Skeletal muscle tissue (tissue), 4 donors: ENCODE measurements around the gene SPATA6L. TPM values are rescaled to one million over a fixed set of nuclear protein-coding genes. Genes with fewer than 3 reads are reported as not detected.

Source experiments
- H3K27ac ChIP-seq: one replicate; pipeline ENCODE4 v1.7.0; 2013; ENCODE audit warnings: mild to moderate bottlenecking, low read depth, low read length, inconsistent platforms
- H3K27me3 ChIP-seq, 3 donors: one replicate each; pipeline ENCODE4 v1.7.0; 2013; ENCODE audit warnings: low read length in 3 of 3; ENCODE audit not compliant: control insufficient read depth in 3 of 3, insufficient read depth in 3 of 3
- H3K36me3 ChIP-seq, 3 donors: one replicate each; pipeline ENCODE4 v1.7.0; 2013; ENCODE audit warnings: low read length in 3 of 3; ENCODE audit not compliant: control insufficient read depth in 3 of 3, insufficient read depth in 3 of 3
- H3K4me1 ChIP-seq, 3 donors: one replicate each; pipeline ENCODE4 v1.7.0; 2013; ENCODE audit warnings: low read length in 3 of 3, mild to moderate bottlenecking in 3 of 3; ENCODE audit not compliant: control insufficient read depth in 3 of 3, insufficient read depth in 3 of 3
- H3K4me3 ChIP-seq, 3 donors: one replicate each; pipeline ENCODE4 v1.7.0; 2013; ENCODE audit warnings: low read length in 3 of 3
- H3K9ac ChIP-seq, 3 donors: one replicate each; pipeline ENCODE4 v1.7.0; 2013; ENCODE audit warnings: low read length in 3 of 3, mild to moderate bottlenecking in 3 of 3, moderate library complexity in 2 of 3, low read depth in 1 of 3
- H3K9me3 ChIP-seq, 3 donors: one replicate each; pipeline ENCODE4 v1.7.0; 2013; ENCODE audit warnings: low read length in 3 of 3; ENCODE audit not compliant: control insufficient read depth in 3 of 3
- total RNA-seq: library from RNA; depleted of rRNA; stranded (reverse); fragments of >200 nt; gene quantifications from one replicate; pipeline ENCODE4 v1.2.3, GENCODE V29; 2014
- donor health status: Osteomylitis.

SPATA6L gene
- total RNA-seq, 1 donor from 2014 or later: 1.6 TPM

DNA sequence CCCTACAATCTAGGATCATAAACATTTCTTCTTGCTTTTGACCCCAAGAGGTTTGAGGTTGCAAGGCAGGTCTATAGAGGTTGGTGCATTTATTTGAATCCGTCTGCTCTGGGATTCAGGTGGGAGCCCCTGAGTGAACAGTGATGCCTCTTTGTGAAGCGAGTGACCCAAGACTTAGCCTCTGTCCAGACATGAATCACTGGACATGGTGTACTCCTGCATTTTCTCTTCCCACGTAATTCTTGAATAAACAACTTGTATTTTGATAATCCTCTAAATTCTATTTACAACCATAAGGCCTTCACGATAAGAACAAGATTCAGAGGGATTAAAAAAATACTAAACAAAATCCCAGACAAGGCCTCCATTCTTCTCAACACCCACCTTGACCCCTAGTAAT lies 71.7 kb downstream of the SPATA6L start:
- H3K9me3 ChIP-seq: no peaks in the 10 kb centered on the region
- H3K4me1 ChIP-seq: peaks cover 0 to 5% (median 3%) of the 10 kb centered on the region in 3 donors
- H3K36me3 ChIP-seq: no peaks in the 10 kb centered on the region
- no peak overlapping the region for H3K27ac ChIP-seq
- H3K9ac ChIP-seq: no peak overlapping the region
- no peak overlapping the region for H3K4me3 ChIP-seq
- H3K27me3 ChIP-seq: no peaks in the 10 kb centered on the region

DNA sequence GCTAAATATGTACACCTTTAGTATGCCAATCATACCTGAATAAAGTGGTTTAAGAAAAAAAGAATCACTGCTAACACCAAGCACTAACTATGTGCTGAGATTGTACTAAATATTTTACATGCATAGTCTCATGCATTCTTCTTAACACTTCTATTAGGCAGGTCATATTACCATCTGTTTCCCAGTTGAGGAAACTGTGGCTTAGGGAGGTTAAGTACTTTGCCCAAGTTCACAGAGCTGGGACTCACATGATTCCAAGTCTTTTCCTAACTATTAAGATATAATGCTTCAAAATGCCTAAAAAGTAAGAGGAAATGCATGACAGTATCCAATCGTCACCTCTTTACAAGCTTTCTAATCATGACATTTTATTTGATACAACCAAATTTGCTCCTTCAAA lies 73.4 kb downstream of the SPATA6L start:
- H3K9me3 ChIP-seq: no peaks in the 10 kb centered on the region
- H3K4me1 ChIP-seq: peaks cover 0 to 5% (median 3%) of the 10 kb centered on the region in 3 donors
- no peak overlapping the region for H3K4me3 ChIP-seq
- no peak overlapping the region for H3K9ac ChIP-seq
- H3K27ac ChIP-seq: no peak overlapping the region
- no peaks in the 10 kb centered on the region for H3K27me3 ChIP-seq
- no peaks in the 10 kb centered on the region for H3K36me3 ChIP-seq

DNA sequence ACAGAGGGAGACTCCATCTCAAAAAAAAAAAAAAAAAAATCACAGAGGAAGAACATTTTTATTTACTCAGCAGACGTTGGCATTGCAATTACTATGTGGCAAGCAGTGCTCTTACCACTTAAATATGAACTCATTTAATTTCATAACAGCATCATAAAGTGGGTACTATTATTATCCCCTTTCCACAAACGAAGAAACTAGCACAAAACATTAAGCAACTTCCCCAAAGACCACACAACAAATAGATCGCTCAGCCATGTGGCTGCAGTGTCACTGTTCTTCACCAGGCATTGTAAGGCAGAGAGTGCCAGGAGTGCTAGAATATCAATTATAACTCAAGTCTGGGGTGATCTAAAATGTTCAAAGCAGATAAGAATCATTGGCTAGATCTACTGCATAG lies 74.0 kb downstream of the SPATA6L start:
- H3K4me3 ChIP-seq: no peak overlapping the region
- no peak overlapping the region for H3K9ac ChIP-seq
- no peak overlapping the region for H3K27ac ChIP-seq
- no peaks in the 10 kb centered on the region for H3K36me3 ChIP-seq
- H3K27me3 ChIP-seq: no peaks in the 10 kb centered on the region
- H3K4me1 ChIP-seq: peaks cover 0 to 5% (median 3%) of the 10 kb centered on the region in 3 donors
- no peaks in the 10 kb centered on the region for H3K9me3 ChIP-seq

DNA sequence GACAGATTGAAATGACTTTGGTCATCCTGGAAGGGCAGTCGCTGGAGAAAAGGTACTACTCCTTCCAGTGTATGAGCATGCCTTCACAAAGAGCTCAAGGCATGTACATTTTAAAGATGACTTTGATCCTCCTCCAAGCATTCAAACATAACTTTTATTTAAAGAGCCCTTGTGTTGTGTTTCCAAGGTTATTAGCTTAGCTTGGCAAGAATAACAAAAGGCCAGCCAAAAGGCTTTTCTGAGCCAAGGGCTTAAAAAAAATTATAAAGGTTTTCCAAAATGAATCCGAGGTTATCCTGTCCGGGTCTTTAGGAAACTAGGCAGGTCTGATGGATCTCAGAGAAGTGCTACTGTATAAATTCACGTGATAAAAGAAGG lies 75.2 kb downstream of the SPATA6L start:
- Histone ChIP-seq H3K4me3 (no peak overlapping the region), H3K36me3 (no peaks in the 10 kb centered on the region), H3K9me3 (no peaks in the 10 kb centered on the region), H3K4me1 (peaks cover 0 to 5% (median 3%) of the 10 kb centered on the region in 3 donors), H3K9ac (no peak overlapping the region), H3K27me3 (no peaks in the 10 kb centered on the region), H3K27ac (no peak overlapping the region)

DNA sequence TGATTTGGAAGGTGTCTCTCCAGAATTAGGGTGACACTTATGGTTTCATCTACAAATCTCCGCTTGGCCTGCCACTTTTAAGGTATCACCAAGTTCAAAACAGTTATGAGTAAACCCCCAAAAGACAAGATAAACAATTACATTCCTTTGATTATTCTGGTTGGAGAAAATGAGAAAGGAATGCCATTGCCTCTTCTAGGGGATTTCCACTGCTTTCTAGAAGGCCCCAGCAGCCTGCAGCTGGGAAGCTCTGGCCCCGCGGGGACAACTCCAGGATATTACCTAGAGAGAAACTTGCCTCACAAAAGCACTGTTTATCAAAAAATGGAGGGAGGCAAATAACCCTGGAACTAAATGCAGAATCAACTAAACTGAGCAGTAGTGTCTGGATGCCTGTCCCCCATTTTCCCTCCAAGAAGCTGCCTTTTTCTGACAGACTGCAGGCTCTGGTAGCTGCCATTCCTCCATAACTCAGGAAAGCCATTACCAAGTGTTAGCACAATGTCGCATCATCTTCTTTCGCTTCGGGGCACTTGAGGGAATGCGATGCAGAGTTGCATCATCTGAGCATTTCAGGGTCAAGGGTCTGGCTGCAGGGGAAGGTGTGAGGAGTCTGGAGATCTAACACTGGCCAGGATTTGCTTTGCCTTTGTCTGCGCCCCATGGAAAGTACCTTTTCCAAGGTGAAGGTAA lies 75.7 kb downstream of the SPATA6L start:
- Histone ChIP-seq H3K36me3 (no peaks in the 10 kb centered on the region), H3K27ac (no peak overlapping the region), H3K27me3 (no peaks in the 10 kb centered on the region), H3K4me3 (peak overlapping the region in 1 of 3 donors; percentile 30), H3K9ac (no peak overlapping the region), H3K4me1 (peaks cover 0 to 5% (median 3%) of the 10 kb centered on the region in 3 donors), H3K9me3 (no peaks in the 10 kb centered on the region)

DNA sequence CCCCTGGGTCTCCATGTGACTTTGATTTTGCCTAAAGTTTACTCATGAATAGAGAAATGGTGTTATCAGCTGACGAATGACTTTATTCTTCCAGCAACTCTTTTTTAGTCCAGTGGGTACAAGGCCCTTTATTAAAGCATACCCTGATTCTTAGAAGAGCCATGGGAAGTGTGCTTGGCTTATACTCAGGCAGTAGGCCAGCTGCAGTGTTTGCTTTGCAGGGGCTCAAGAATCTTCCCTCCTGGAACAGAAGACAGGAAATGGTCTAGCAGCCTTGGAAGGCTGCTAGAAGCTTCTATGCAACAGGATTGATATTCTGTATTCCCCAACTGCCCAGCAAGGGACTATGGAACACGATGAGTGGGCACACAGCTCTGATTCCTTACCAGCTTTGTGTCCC lies 77.6 kb downstream of the SPATA6L start:
- Histone ChIP-seq H3K36me3 (no peaks in the 10 kb centered on the region), H3K27me3 (no peaks in the 10 kb centered on the region), H3K27ac (no peak overlapping the region), H3K4me1 (peaks cover 0 to 8% (median 8%) of the 10 kb centered on the region in 3 donors), H3K9ac (no peak overlapping the region), H3K4me3 (no peak overlapping the region), H3K9me3 (no peaks in the 10 kb centered on the region)

DNA sequence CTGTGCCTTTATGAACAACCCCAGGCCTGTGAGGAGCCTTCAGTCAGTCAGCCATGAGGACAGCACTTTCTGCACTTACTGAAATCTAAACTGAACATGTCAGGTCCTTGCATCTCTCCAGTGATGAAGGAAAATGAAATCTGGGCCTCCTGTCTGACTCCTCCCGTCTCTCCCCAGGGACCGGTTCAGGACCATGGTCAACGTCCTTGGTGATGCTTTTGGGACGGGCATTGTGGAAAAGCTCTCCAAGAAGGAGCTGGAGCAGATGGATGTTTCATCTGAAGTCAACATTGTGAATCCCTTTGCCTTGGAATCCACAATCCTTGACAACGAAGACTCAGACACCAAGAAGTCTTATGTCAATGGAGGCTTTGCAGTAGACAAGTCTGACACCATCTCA lies 81.1 kb downstream of the SPATA6L start:
- no peaks in the 10 kb centered on the region for H3K36me3 ChIP-seq
- no peak overlapping the region for H3K9ac ChIP-seq

DNA sequence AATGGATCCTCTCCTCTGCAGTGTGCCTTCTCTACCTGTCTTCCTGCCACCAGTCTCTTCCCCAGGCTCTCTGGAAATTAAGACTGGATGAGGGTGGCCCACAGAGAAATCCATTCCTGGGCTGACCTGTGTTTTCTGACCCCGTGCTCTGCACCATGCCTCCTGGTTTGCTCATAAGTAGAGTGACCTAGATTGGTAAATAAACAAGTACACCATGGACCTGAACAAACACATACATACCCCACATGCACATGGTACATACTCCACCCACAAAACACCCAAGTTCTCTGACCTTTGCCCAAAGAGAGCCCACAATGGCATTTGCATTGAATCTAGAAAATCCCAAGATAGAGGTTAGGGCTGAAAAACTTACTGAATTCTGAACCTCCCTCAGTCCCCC lies 81.6 kb downstream of the SPATA6L start:
- peaks cover 7 to 26% (median 23%) of the 10 kb centered on the region in 3 donors for H3K4me1 ChIP-seq
- no peaks in the 10 kb centered on the region for H3K27me3 ChIP-seq
- H3K27ac ChIP-seq: no peak overlapping the region

More for the DNA sequence above, 81.1 kb downstream of the SPATA6L start:
- no peak overlapping the region for H3K4me3 ChIP-seq
- H3K4me1 ChIP-seq: peaks cover 7 to 26% (median 23%) of the 10 kb centered on the region in 3 donors
- no peak overlapping the region for H3K27ac ChIP-seq
- no peaks in the 10 kb centered on the region for H3K9me3 ChIP-seq
- no peaks in the 10 kb centered on the region for H3K27me3 ChIP-seq

DNA sequence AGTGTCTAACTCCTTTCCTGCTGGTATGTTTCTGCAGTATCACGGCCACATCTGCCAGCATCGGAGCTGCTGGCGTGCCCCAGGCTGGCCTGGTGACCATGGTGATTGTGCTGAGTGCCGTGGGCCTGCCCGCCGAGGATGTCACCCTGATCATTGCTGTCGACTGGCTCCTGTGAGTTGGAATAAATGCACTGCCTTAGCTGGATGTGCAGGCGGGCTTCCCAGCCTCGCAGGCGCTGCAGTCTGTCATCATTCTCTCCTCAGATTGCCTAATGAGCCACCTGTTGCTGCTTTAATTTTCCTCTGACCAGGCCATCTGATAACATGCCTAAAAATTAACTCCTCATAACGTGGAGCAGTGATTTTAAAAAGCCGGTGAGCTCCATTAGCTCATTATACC lies 83.3 kb downstream of the SPATA6L start:
- Histone ChIP-seq H3K27ac (peak overlapping the region; percentile 26), H3K9ac (peak overlapping the region in 1 of 3 donors; percentile 24), H3K4me3 (peak overlapping the region in 2 of 3 donors; percentile 51 to 61), H3K4me1 (peaks cover 7 to 26% (median 23%) of the 10 kb centered on the region in 3 donors), H3K36me3 (no peaks in the 10 kb centered on the region), H3K27me3 (no peaks in the 10 kb centered on the region), H3K9me3 (no peaks in the 10 kb centered on the region)

More for the DNA sequence above, 81.6 kb downstream of the SPATA6L start:
- Histone ChIP-seq H3K9me3 (no peaks in the 10 kb centered on the region), H3K4me3 (no peak overlapping the region), H3K36me3 (no peaks in the 10 kb centered on the region), H3K9ac (no peak overlapping the region)

DNA sequence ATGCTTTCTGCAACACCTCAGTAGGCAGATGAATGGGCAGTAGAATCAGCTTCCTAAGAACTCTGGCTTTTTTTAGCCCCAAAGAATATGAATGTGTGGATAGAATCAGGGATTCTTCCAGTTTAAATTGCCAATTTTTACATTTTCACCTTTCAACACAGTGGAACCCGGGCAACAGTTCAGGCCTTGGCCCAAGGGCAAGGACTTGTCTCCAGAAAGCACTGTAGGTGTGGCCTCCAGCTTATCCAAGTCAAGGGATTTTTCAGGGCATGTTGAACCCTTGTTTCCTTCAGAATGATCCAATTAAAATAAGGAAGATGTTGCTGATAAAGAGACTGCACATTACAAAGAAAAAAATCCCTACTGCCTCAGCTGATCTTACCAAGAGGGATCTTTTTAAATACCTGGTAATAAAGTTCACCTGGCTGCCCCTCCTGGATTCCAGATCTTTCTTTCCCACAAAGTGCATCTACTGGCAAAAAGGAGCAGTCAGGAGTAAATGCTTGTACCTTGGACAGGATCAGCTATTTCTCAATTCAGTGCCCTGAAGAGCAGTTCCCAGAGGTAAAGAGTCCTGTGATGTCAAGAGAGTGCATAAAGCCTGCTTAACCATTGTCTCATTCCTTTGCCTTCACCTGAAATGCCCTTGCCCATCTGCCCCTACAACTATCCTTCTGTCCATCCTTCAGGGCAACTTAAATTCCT lies 84.3 kb downstream of the SPATA6L start:
- Histone ChIP-seq H3K27me3 (no peaks in the 10 kb centered on the region), H3K4me1 (peaks cover 7 to 26% (median 25%) of the 10 kb centered on the region in 3 donors), H3K9ac (no peak overlapping the region), H3K9me3 (no peaks in the 10 kb centered on the region), H3K27ac (no peak overlapping the region), H3K4me3 (no peak overlapping the region), H3K36me3 (no peaks in the 10 kb centered on the region)
